Measurements from ENCODE around the gene TTC12. TPM values are rescaled to one million over a fixed set of nuclear protein-coding genes. Genes with fewer than 3 reads are reported as not detected.

Gene TTC12
- total and polyA plus RNA-seq, 8 donors = 12.4 to 42.4 (median 31.4) TPM

- no peak for ATAC-seq
- Histone ChIP-seq H3K4me1 (no peaks in the 10 kb centered on the region), H3K36me3 (peaks cover 0 to 26% of the 10 kb centered on the region in 2 donors), H3K9me3 (no peaks in the 10 kb centered on the region), H3K27me3 (no peaks in the 10 kb centered on the region), H3K27ac (no peak overlapping the region), H3K4me3 (no peak overlapping the region)
- intact Hi-C loops (cut with DNase I) = no loop called here
- DNase-seq = no peak
- TF ChIP-seq CTCF (IDR thresholded peaks at IDR 0.05) = no peak
Measured at GRCh38 chr11:113370634-113371033, 56.3 kb downstream of the TTC12 start.

GRCh38 chr11:113372309-113372708 is 57.9 kb downstream of the TTC12 start:
- Histone ChIP-seq H3K27ac (no peak overlapping the region), H3K4me1 (no peaks in the 10 kb centered on the region), H3K9me3 (no peaks in the 10 kb centered on the region), H3K4me3 (no peak overlapping the region), H3K27me3 (no peaks in the 10 kb centered on the region), H3K36me3 (peaks cover 0 to 17% of the 10 kb centered on the region in 2 donors)
- intact Hi-C loops (cut with DNase I) = no loop called here
- no peak for TF ChIP-seq CTCF (IDR thresholded peaks at IDR 0.05)
- DNase-seq = no peak
- no peak for ATAC-seq

- no peak overlapping the region for H3K4me3 ChIP-seq
- no peak for DNase-seq
- H3K36me3 ChIP-seq = peaks cover 0 to 12% of the 10 kb centered on the region in 2 donors
- H3K4me1 ChIP-seq = no peaks in the 10 kb centered on the region
- ATAC-seq = no peak
- no peak overlapping the region for H3K27ac ChIP-seq
- intact Hi-C loops (cut with DNase I) = no loop called here
- no peaks in the 10 kb centered on the region for H3K9me3 ChIP-seq
- no peaks in the 10 kb centered on the region for H3K27me3 ChIP-seq
- no peak for TF ChIP-seq CTCF (IDR thresholded peaks at IDR 0.05)
Measured at GRCh38 chr11:113373306-113373705, 58.9 kb downstream of the TTC12 start.

GRCh38 chr11:113373981-113374560 is 59.7 kb downstream of the TTC12 start:
- TF ChIP-seq CTCF (IDR thresholded peaks at IDR 0.05) = no peak
- ATAC-seq = no peak
- no peak for DNase-seq
- Histone ChIP-seq H3K9me3 (no peaks in the 10 kb centered on the region), H3K27ac (no peak overlapping the region), H3K4me3 (no peak overlapping the region), H3K36me3 (peaks cover 0 to 5% of the 10 kb centered on the region in 2 donors), H3K27me3 (no peaks in the 10 kb centered on the region), H3K4me1 (no peaks in the 10 kb centered on the region)
- intact Hi-C loops (cut with DNase I) = no loop called here

- Histone ChIP-seq H3K36me3 (no peaks in the 10 kb centered on the region), H3K4me3 (no peak overlapping the region), H3K4me1 (no peaks in the 10 kb centered on the region), H3K27ac (no peak overlapping the region), H3K9me3 (no peaks in the 10 kb centered on the region), H3K27me3 (no peaks in the 10 kb centered on the region)
- ATAC-seq = no peak
- intact Hi-C loops (cut with DNase I) = no loop called here
- no peak for DNase-seq
- no peak for TF ChIP-seq CTCF (IDR thresholded peaks at IDR 0.05)
Measured at GRCh38 chr11:113375402-113375801, 61.0 kb downstream of the TTC12 start.

All from left lung (tissue), 10 donors.